GM13977 (cell line): ENCODE measurements around the gene TMEM139.

Source experiments
- DNase-seq: peaks from one replicate; pipeline ENCODE4 v3.0.0; 2012; ENCODE audit warnings: low spot score
- in situ Hi-C: fragments of 300-500 bp; cut with MboI; formaldehyde crosslinking; loops from one replicate; pipeline ENCODE4 v1.12.0; 2022; ENCODE audit warnings: low sequenced_read_pairs, low pct_unique_long_range_greater_than_20kb, mixed read lengths, inconsistent platforms; ENCODE audit not compliant: unreplicated experiment
- TF ChIP-seq, protein P1 (sequence below): IDR thresholded peaks from 2 replicates; pipeline ENCODE4 v1.5.1; 2012; ENCODE audit warnings: mild to moderate bottlenecking, control low read depth; ENCODE audit not compliant: insufficient read depth; ENCODE audit errors: extremely low read depth, missing control alignments

The TMEM139 gene

GRCh38 chr7:143279186-143280098 lies 5.3 kb upstream of the TMEM139 start:
- DNase-seq = no peak
- in situ Hi-C loops = no loop called here
- TF ChIP-seq, protein P1, sequence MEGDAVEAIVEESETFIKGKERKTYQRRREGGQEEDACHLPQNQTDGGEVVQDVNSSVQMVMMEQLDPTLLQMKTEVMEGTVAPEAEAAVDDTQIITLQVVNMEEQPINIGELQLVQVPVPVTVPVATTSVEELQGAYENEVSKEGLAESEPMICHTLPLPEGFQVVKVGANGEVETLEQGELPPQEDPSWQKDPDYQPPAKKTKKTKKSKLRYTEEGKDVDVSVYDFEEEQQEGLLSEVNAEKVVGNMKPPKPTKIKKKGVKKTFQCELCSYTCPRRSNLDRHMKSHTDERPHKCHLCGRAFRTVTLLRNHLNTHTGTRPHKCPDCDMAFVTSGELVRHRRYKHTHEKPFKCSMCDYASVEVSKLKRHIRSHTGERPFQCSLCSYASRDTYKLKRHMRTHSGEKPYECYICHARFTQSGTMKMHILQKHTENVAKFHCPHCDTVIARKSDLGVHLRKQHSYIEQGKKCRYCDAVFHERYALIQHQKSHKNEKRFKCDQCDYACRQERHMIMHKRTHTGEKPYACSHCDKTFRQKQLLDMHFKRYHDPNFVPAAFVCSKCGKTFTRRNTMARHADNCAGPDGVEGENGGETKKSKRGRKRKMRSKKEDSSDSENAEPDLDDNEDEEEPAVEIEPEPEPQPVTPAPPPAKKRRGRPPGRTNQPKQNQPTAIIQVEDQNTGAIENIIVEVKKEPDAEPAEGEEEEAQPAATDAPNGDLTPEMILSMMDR = no peak

- no peak for DNase-seq
- TF ChIP-seq, protein P1 = no peak
- in situ Hi-C loops = no loop called here
Observed at GRCh38 chr7:143280160-143280559, 4.6 kb upstream of the TMEM139 start.

GRCh38 chr7:143280566-143280965 lies 4.2 kb upstream of the TMEM139 start:
- TF ChIP-seq, protein P1 = no peak
- DNase-seq = no peak
- in situ Hi-C loops = no loop called here

DNA sequence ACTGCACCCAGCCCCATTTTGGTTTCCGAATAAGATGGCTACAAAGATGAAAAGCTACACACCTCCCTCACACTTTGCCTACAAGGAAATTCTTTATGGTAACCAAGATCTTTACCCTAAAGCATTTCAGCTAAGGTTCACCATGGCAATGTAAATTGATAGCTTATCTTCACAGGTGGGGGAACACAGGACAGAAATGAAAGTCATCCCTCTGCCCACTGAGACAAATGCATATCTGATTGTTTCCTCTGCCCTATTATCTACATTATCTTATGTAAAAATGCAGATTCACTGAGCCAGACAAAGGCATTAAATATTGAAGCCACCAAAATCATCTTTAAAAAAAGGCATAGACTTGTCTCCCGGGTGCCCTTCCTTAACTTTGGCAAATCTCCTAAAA lies 3.2 kb upstream of the TMEM139 start:
- DNase-seq = no peak
- TF ChIP-seq, protein P1 = no peak
- in situ Hi-C loops = no loop called here

DNA sequence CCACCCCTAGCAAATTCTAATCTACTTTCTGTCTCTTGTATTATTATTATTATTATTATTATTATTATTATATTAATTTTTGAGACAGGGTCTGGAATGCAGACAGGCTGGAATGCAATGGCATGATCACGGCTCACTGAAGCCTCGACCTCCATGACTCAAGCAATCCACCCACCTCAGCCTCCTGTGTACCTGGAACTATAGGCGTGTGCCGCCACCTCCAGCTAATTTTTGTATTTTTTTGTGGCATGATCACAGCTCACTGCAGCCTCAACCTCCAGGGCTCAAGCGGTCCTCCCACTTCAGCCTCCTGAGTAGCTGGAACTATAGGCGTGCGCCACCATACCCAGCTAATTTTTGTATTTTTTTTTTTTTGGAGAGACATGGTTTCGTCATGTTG lies 2.6 kb upstream of the TMEM139 start:
- TF ChIP-seq, protein P1 = no peak
- in situ Hi-C loops = no loop called here
- no peak for DNase-seq

GRCh38 chr7:143283381-143283780 lies 1.4 kb upstream of the TMEM139 start:
- DNase-seq = no peak
- in situ Hi-C loops = no loop called here
- TF ChIP-seq, protein P1 = no peak
